ENCODE results near the gene YAP1.

- no peak for TF ChIP-seq CTCF (IDR thresholded peaks at IDR 0.05; ENCODE audit: low read length)
- no peak for TF ChIP-seq EZH2 (optimal IDR thresholded peaks at IDR 0.05; ENCODE audit: low read depth, low read length)
- no peak for TF ChIP-seq EZH2phosphoT487 (IDR thresholded peaks at IDR 0.05; ENCODE audit: low read length)
Observed at GRCh38 chr11:102202972-102203371, 92.7 kb downstream of the YAP1 start.

All from MM.1S (cell line).